K562 (cell line): ENCODE measurements around the gene MN1. TPM values are rescaled to one million over a fixed set of nuclear protein-coding genes. Genes with fewer than 3 reads are reported as not detected.

Experiments
- ATAC-seq: fragments of 200-7000 bp; cut with Tn5 transposase; 3 replicates; pipeline ENCODE4 v1.9.1; 2020; ENCODE audit warnings: moderate library complexity
- BruUV-seq: library from RNA; stranded (reverse); fragments of 400-500 nt; replicated peaks from 2 replicates; lab custom pipeline; 2021; lab: Mats Ljungman, UMichigan
- CTCF ChIA-PET: fragments of 300-600 bp; formaldehyde crosslinking; extraction: SDS; loops from one replicate; lab custom pipeline; 2021; ENCODE audit warnings: low intra/inter-chr PET ratio; lab: Yijun Ruan, JAX
- POLR2A ChIA-PET: fragments of 300-600, 350-650 bp; sonication (Branson Sonifier 250); formaldehyde crosslinking; extraction: SDS; loops from one replicate; lab custom pipeline; 2021; ENCODE audit warnings: antibody characterized with exemption, inconsistent platforms; lab: Yijun Ruan, JAX
- DNase-seq, 4 experiments: peaks; one replicate each; pipeline versions ENCODE4 v3.0.0 to v3.0.0-alpha.2; 2011 to 2018; ENCODE audit warnings: low spot score in 3 of 4, mixed read lengths in 3 of 4; ENCODE audit errors: extremely low read depth in 1 of 4
- FAIRE-seq: peaks from 2 replicates; lab custom pipeline; 2011; peaks lifted over from hg19 to GRCh38; lab: Jason Lieb, UNC
- H2AFZ ChIP-seq: 2 replicates; pipeline ENCODE4 v1.6.0; 2011; ENCODE audit warnings: low read depth, low read length, control low read depth, inconsistent platforms
- H3K27ac ChIP-seq: fragments of 200-600 bp; 3 replicates; pipeline ENCODE4 v1.8.0; 2011; ENCODE audit warnings: low read depth, mild to moderate bottlenecking, control low read depth, inconsistent platforms, low read length, moderate library complexity, mixed read lengths; ENCODE audit errors: extremely low read depth
- H3K27me3 ChIP-seq, 2 experiments: fragments of 300-600 bp in 1 of 2; 2 replicates in 1 of 2; 3 replicates in 1 of 2; pipeline versions ENCODE4 v1.6.0 to v1.8.0; 2011; ENCODE audit warnings: inconsistent platforms in 2 of 2, low read length in 2 of 2, mild to moderate bottlenecking in 1 of 2, mixed read lengths in 1 of 2, moderate library complexity in 1 of 2; ENCODE audit not compliant: control insufficient read depth in 2 of 2, insufficient read depth in 2 of 2
- H3K36me3 ChIP-seq: fragments of 300-600 bp; 3 replicates; pipeline ENCODE4 v1.8.0; 2011; ENCODE audit warnings: mild to moderate bottlenecking, low read length, inconsistent platforms; ENCODE audit not compliant: control insufficient read depth, insufficient read depth
- H3K4me1 ChIP-seq, 2 experiments: fragments of 200-600 bp in 1 of 2; replicated peaks in 1 of 2; 2 replicates in 1 of 2; 3 replicates in 1 of 2; pipeline versions ENCODE4 v1.5.1 to v1.8.0; 2011; ENCODE audit warnings: inconsistent platforms in 2 of 2, low read length in 2 of 2, mild to moderate bottlenecking in 1 of 2, mixed read lengths in 1 of 2, moderate library complexity in 1 of 2; ENCODE audit not compliant: control insufficient read depth in 2 of 2, insufficient read depth in 2 of 2
- H3K4me2 ChIP-seq: 2 replicates; pipeline ENCODE4 v1.6.1; 2011; ENCODE audit warnings: low read length, control low read depth, inconsistent platforms, mixed read lengths; ENCODE audit not compliant: insufficient read depth
- H3K4me3 ChIP-seq: fragments of 200-600 bp; sonication (generic), shearing (Covaris generic); 2 replicates; pipeline ENCODE4 v1.5.1; 2016; ENCODE audit warnings: control low read depth, inconsistent platforms
- H3K79me2 ChIP-seq: fragments of 200-600 bp; 3 replicates; pipeline ENCODE4 v1.8.0; 2011; ENCODE audit warnings: low read length, inconsistent platforms; ENCODE audit not compliant: control insufficient read depth, insufficient read depth
- H3K9ac ChIP-seq, 2 experiments: 2 replicates each; pipeline versions ENCODE4 v1.6.0 to v1.6.1; 2011; ENCODE audit warnings: low read depth in 2 of 2, low read length in 2 of 2, control low read depth in 1 of 2, inconsistent platforms in 1 of 2, mild to moderate bottlenecking in 1 of 2, mixed read lengths in 1 of 2; ENCODE audit not compliant: insufficient read depth in 1 of 2
- H3K9me1 ChIP-seq: one replicate; pipeline ENCODE4 v1.6.0; 2011; ENCODE audit warnings: inconsistent platforms, mild to moderate bottlenecking, low read length, moderate library complexity; ENCODE audit not compliant: control insufficient read depth, insufficient read depth
- H3K9me3 ChIP-seq: replicated peaks from 2 replicates; pipeline ENCODE4 v1.5.1; 2011; ENCODE audit warnings: low read depth, low read length, inconsistent platforms; ENCODE audit not compliant: control insufficient read depth, insufficient read depth
- H4K20me1 ChIP-seq: replicated peaks from 2 replicates; pipeline ENCODE4 v1.6.1; 2011; ENCODE audit warnings: low read length, inconsistent platforms, mixed read lengths; ENCODE audit not compliant: control insufficient read depth, insufficient read depth
- NFYB ChIP-seq: IDR thresholded peaks from 2 replicates; pipeline ENCODE4 v1.6.1; 2011; ENCODE audit warnings: mild to moderate bottlenecking, moderate library complexity; ENCODE audit not compliant: insufficient read length; ENCODE audit errors: extremely low read depth
- RAD51 ChIP-seq: fragments of 450-650 bp; IDR thresholded peaks from 2 replicates; pipeline ENCODE4 v1.7.1; 2016; ENCODE audit warnings: low read depth, mild to moderate bottlenecking, borderline replicate concordance
- TAL1 ChIP-seq: fragments of 450-650 bp; IDR thresholded peaks from 2 replicates; pipeline ENCODE4 v1.6.1; 2016; ENCODE audit warnings: mild to moderate bottlenecking
- TOE1 ChIP-seq, 2 experiments: fragments of 450-650 bp in 1 of 2; sonication (generic) in 1 of 2; formaldehyde crosslinking in 1 of 2; IDR thresholded peaks; 2 replicates each; pipeline versions ENCODE4 v1.7.1 to v1.8.0; 2016 to 2022; ENCODE audit warnings: borderline replicate concordance in 2 of 2, mild to moderate bottlenecking in 2 of 2, antibody characterized with exemption in 1 of 2, inconsistent platforms in 1 of 2, low read depth in 1 of 2, missing genetic modification reagents in 1 of 2, moderate library complexity in 1 of 2
- ZNF140 ChIP-seq: fragments of 250-450 bp; sonication (Bioruptor Pico); IDR thresholded peaks from 2 replicates; pipeline ENCODE4 v1.8.0; 2021; ENCODE audit warnings: moderate library complexity, mild to moderate bottlenecking, inconsistent platforms
- ZNF644 ChIP-seq: fragments of 200-800 bp; sonication (Bioruptor generic); IDR thresholded peaks from 2 replicates; pipeline ENCODE4 v1.6.1; 2016; ENCODE audit warnings: low read depth, missing genetic modification characterization, missing compliant biosample characterization
- WGBS: fragments of 100-300 bp; shearing (Covaris generic); methylation state at CpG from one replicate; pipeline ENCODE4 v1.1.6; 2016; ENCODE audit warnings: low coverage, mixed read lengths; ENCODE audit not compliant: insufficient coverage; ENCODE audit errors: missing lambda C conversion rate; 5-methylcytosine and 5-hydroxymethylcytosine counted together
- in situ Hi-C: fragments of 300-500 bp; cut with MboI; formaldehyde crosslinking; loops from 4 replicates; pipeline ENCODE4 v1.15.0; 2018; ENCODE audit warnings: inconsistent platforms, mixed read lengths
- intact Hi-C: fragments of 100-400 bp; cut with micrococcal nuclease; formaldehyde crosslinking; loops from 2 replicates; pipeline ENCODE4 v1.14.2; 2022
- polyA plus RNA-seq, 8 experiments: library from polyadenylated mRNA; depleted of rRNA in 4 of 8; stranded (reverse) in 5 of 8; unstranded in 3 of 8; fragments of >200 nt; fragmentation: Nextera tagmentation in 2 of 8; fragmentation: Illumina TruSeq in 1 of 8; extraction: Ambion mirVana in 2 of 8; extraction: Trizol in 1 of 8; gene quantifications; 2 replicates each; pipeline versions ENCODE4 v1.2.1 to v1.2.3, GENCODE V29; 2011 to 2014; ENCODE audit warnings: inconsistent platforms in 1 of 8, missing spikeins in 1 of 8
- total RNA-seq, 7 experiments: library from RNA; depleted of rRNA in 6 of 7; stranded (reverse); fragments of >200 nt in 6 of 7; fragmentation: Illumina TruSeq in 2 of 7; extraction: Trizol in 2 of 7; gene quantifications; 2 replicates each; pipeline versions ENCODE4 v1.2.1 to v1.2.3, GENCODE V29; 2011 to 2021; ENCODE audit warnings: low replicate concordance in 1 of 7
- TF ChIP-seq, protein P1 (sequence below): fragments of 450-650 bp; formaldehyde crosslinking; IDR thresholded peaks from 2 replicates; pipeline ENCODE4 v1.4.0; 2020; ENCODE audit warnings: mild to moderate bottlenecking, mixed read lengths
- TF ChIP-seq, protein P2 (sequence below): fragments of 450-650 bp; IDR thresholded peaks from 2 replicates; pipeline ENCODE4 v1.6.1; 2016
- TF ChIP-seq, protein P3 (sequence below): sonication (generic); formaldehyde crosslinking; IDR thresholded peaks from 2 replicates; pipeline ENCODE4 v1.5.0; 2020; ENCODE audit warnings: missing genetic modification reagents

MN1 gene
- total and polyA plus RNA-seq, 9 of the 15 experiments (the other 6 are each of a cell fraction or from before 2014, with no cell fraction given) = under 0.01 to 0.05 (median 0.03) TPM; not detected in 5

DNA sequence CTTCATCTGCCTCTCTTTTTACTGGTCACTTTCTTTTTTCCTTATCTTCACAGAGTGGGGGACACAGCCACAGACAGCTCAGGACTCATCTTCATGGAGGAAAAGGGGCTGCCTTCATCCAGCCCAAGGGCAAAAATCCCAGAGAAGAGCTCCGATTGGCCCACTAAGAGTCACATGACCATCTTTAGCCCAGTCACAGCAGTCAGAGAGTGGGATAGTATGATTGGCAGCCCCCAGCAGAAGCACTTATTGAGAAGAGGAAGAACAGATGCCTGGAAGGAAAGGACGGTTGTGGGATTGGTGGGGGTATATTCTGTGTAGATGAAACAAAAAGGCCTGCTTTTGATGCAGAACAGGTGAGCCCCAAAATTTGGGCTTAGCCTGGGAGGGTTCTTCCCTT, 77.8 kb downstream of the MN1 start:
- H3K4me1 ChIP-seq = peaks cover 27 to 35% of the 10 kb centered on the region in 2 experiments
- BruUV-seq = no TSS peak
- FAIRE-seq (no peak), ATAC-seq (no peak), DNase-seq (peak in 2 of 4 experiments; percentile 13 to 20)
- TF ChIP-seq TOE1 (IDR thresholded peaks at IDR 0.05; ENCODE audit: borderline replicate concordance) = peak; percentile 62; the same call in 1 of the 2 replicates
- no peak for TF ChIP-seq TOE1 (CRISPR knock-in tag; IDR thresholded peaks at IDR 0.05; ENCODE audit: borderline replicate concordance, low read depth)
- TF ChIP-seq, protein P1, sequence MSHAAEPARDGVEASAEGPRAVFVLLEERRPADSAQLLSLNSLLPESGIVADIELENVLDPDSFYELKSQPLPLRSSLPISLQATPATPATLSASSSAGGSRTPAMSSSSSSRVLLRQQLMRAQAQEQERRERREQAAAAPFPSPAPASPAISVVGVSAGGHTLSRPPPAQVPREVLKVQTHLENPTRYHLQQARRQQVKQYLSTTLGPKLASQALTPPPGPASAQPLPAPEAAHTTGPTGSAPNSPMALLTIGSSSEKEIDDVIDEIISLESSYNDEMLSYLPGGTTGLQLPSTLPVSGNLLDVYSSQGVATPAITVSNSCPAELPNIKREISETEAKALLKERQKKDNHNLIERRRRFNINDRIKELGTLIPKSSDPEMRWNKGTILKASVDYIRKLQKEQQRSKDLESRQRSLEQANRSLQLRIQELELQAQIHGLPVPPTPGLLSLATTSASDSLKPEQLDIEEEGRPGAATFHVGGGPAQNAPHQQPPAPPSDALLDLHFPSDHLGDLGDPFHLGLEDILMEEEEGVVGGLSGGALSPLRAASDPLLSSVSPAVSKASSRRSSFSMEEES (CRISPR knock-in tag) = peak; percentile 61
- TF ChIP-seq, protein P2, sequence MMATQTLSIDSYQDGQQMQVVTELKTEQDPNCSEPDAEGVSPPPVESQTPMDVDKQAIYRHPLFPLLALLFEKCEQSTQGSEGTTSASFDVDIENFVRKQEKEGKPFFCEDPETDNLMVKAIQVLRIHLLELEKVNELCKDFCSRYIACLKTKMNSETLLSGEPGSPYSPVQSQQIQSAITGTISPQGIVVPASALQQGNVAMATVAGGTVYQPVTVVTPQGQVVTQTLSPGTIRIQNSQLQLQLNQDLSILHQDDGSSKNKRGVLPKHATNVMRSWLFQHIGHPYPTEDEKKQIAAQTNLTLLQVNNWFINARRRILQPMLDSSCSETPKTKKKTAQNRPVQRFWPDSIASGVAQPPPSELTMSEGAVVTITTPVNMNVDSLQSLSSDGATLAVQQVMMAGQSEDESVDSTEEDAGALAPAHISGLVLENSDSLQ = peak; percentile 79
- TF ChIP-seq TAL1 = no peak
- no peak for TF ChIP-seq ZNF140 (CRISPR knock-in tag)
- TF ChIP-seq, protein P3, sequence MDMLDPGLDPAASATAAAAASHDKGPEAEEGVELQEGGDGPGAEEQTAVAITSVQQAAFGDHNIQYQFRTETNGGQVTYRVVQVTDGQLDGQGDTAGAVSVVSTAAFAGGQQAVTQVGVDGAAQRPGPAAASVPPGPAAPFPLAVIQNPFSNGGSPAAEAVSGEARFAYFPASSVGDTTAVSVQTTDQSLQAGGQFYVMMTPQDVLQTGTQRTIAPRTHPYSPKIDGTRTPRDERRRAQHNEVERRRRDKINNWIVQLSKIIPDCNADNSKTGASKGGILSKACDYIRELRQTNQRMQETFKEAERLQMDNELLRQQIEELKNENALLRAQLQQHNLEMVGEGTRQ (CRISPR knock-in tag) = peak; percentile 31; the same call in 1 of the 2 replicates
- TF ChIP-seq RAD51 = peak; percentile 36; the same call in 1 of the 2 replicates
- no peak for TF ChIP-seq ZNF644
- peak; percentile 11 for TF ChIP-seq NFYB
- CTCF ChIA-PET = no interaction called here
- H2AFZ ChIP-seq = no peak overlapping the region
- no peaks in the 10 kb centered on the region for H3K9me3 ChIP-seq
- POLR2A ChIA-PET = interaction anchor here (1.0 to 1.2 kb wide), 2 partner anchors 10 to 12 kb away, joined by 3 read pairs; no protein-coding TSS in a partner anchor
- H4K20me1 ChIP-seq = no peaks in the 10 kb centered on the region
- no peak overlapping the region for H3K4me2 ChIP-seq
- H3K36me3 ChIP-seq = no peaks in the 10 kb centered on the region
- no peak overlapping the region for H3K9ac ChIP-seq
- H3K27ac ChIP-seq = no peak overlapping the region
- in situ Hi-C loops = no loop called here
- 29% methylated on average over 1 of the region's 2 CpGs for WGBS
- H3K79me2 ChIP-seq = no peaks in the 10 kb centered on the region
- no peaks in the 10 kb centered on the region for H3K27me3 ChIP-seq
- H3K9me1 ChIP-seq = no peaks in the 10 kb centered on the region
- H3K4me3 ChIP-seq = no peak overlapping the region
- intact Hi-C loops = no loop called here
